Measurements from ENCODE around the gene TIMM9.

The TIMM9 gene

GRCh38 chr14:58427281-58428117 lies at the start of gene TIMM9, which contains the start of gene KIAA0586:
Gene TIMM9, minus strand, starts transcription at chr14:58427531. Its CDS starts 15,586 bp downstream, at chr14:58411945.
Gene KIAA0586, plus strand, starts transcription at chr14:58427719. Its CDS starts 546 bp downstream, at chr14:58428265.
- no peak for TF ChIP-seq CTCF (conservative IDR thresholded peaks at IDR 0.05; ENCODE audit: low read length)
- peak; percentile 99 for DNase-seq (ENCODE audit: low read depth)
- peak within 1 kb of the TSS; percentile 91 for H3K4me3 ChIP-seq (ENCODE audit: low read length)

GRCh38 chr14:58476320-58476719 lies 49.0 kb upstream of the TIMM9 start:
- DNase-seq (ENCODE audit: low read depth): no peak

GRCh38 chr14:58469309-58469708 lies 42.0 kb upstream of the TIMM9 start:
- DNase-seq (ENCODE audit: low read depth): no peak
- TF ChIP-seq CTCF (conservative IDR thresholded peaks at IDR 0.05; ENCODE audit: low read length): no peak
- H3K4me3 ChIP-seq (ENCODE audit: low read length): no peak overlapping the region

More at GRCh38 chr14:58476320-58476719, 49.0 kb upstream of the TIMM9 start:
- TF ChIP-seq CTCF (conservative IDR thresholded peaks at IDR 0.05; ENCODE audit: low read length): no peak
- H3K4me3 ChIP-seq (ENCODE audit: low read length): no peak overlapping the region

- no peak for TF ChIP-seq CTCF (conservative IDR thresholded peaks at IDR 0.05; ENCODE audit: low read length)
- H3K4me3 ChIP-seq (ENCODE audit: low read length): no peak overlapping the region
- no peak for DNase-seq (ENCODE audit: low read depth)
Measured at GRCh38 chr14:58467575-58467974, 40.2 kb upstream of the TIMM9 start.

GRCh38 chr14:58466459-58466858 lies 39.1 kb upstream of the TIMM9 start:
- no peak for DNase-seq (ENCODE audit: low read depth)
- TF ChIP-seq CTCF (conservative IDR thresholded peaks at IDR 0.05; ENCODE audit: low read length): no peak
- no peak overlapping the region for H3K4me3 ChIP-seq (ENCODE audit: low read length)

GRCh38 chr14:58465421-58465820 lies 38.1 kb upstream of the TIMM9 start:
- DNase-seq (ENCODE audit: low read depth): peak; percentile 2
- no peak overlapping the region for H3K4me3 ChIP-seq (ENCODE audit: low read length)
- no peak for TF ChIP-seq CTCF (conservative IDR thresholded peaks at IDR 0.05; ENCODE audit: low read length)

GRCh38 chr14:58464652-58465051 lies 37.3 kb upstream of the TIMM9 start:
- TF ChIP-seq CTCF (conservative IDR thresholded peaks at IDR 0.05; ENCODE audit: low read length): no peak
- DNase-seq (ENCODE audit: low read depth): no peak
- no peak overlapping the region for H3K4me3 ChIP-seq (ENCODE audit: low read length)
